HUDEP-2 (cell line): ENCODE results near the gene PURB.
"Not testable (repeated sequence)": the region's sequence is repeated elsewhere in the genome, so short reads cannot be mapped to it uniquely, and the experiment has no call there.

Source experiments
- DNase-seq, 76 experiments: peaks; one replicate each; lab custom pipeline; 2025; ENCODE audit not compliant: unreplicated experiment in 76 of 76; lab: John Stamatoyannopoulos, UW

The PURB gene

DNA sequence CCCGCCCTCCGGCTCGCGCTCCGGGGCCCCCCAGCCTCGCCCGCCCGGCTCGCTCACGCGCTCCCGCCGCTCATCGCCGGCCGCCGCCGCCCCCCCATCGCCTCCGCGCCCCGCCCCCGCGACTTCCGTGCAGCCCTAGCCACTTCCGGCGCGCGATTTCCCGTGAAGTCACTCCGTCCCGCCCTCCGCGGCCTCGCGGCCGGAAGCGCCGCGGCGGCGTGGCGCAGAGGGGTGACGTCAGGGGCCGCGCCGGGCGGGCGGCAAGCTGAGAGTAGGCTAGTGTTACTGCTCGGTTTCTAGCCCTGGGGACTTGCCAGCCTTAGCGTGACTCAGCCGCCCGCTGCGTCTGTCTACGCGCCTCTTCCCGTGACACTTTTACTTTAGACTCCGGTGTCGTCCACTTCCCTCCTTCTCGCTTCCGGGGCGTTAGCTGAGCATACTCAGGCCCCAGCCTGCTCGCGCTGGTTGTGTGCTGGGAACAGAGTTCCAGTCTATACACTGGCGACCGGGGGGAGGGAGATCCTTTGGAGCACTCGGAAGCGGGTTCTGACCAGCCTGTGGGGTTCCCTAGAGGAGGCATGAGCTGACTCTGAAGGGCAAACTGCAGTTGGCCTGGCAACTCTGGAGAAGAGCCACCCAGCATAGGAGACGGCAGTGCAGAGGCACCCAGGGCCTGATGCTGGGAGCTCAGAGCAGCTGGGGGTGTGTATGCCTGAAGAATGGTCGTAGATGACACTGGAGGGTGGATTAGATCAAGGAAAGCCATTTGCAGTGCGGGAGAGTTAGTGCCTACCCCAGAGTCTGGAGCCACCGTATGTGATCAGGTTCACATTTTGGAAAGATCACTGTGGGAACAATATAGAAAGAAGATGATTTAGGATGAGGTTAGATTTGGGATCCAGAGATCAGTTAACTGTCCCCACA, at the start of gene PURB:
TSS of gene PURB (minus strand) at position 137 of the 924 bp plus-strand sequence. CDS start 182 bp downstream, outside the sequence.
- peak in 75 of 76 experiments; percentile 32 to 94 (median 88) for DNase-seq

DNA sequence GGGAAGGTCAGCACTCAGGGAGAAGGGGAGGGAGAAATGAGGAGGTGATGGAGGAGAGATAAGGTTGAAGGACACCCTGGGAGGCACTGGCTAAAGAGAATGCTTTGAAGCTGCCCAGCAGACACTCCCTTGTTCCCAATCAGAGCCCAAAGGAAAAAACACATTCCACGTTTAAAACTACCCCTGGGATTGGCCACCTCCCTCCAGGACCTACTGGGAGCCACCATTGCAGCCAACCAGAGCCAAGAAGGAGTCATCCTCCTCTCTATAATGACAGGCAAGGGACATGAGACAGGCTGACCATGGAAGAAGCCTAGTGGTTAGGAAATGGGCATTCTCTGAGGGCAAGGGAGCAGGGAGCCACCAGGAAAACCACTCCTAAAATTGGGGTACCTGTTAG, 49.7 kb upstream of the PURB start:
- no peak for DNase-seq

DNA sequence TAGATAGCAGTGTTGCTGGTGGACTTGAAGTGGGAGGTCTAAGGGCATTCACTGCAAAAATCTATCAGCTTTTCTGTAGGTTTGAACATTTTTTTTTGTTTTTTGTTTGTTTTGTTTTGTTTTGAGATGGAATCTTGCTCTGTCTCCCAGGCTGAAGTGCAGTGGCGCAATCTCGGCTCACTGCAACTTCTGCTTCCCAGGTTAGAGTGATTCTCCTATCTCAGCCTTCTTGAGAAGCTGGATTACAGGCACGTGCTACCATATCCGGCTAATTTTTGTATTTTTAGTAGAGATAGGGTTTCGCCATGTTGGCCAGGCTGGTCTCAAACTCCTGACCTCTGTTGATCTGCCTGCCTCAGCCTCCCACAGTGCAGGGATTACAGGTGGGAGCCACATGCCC, 49.2 kb upstream of the PURB start:
- DNase-seq, result not testable (repeated sequence)

DNA sequence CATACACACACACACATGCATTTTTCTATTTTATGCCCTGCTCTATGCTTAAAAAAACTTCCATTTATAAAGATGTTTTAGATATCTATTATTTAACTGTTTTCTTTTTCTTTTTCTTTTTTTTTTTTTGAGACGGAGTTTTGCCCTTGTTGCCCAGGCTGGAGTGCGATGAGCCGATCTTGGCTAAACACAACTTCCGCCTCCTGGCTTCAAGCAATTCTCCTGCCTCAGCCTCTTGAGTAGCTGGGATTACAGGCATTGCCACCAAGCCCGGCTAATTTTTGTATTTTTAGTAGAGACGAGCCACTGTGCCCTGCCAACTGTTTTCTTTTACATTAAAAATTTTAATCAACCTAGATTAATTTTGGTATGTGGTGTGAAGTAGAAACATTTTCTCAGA, 45.6 kb upstream of the PURB start:
- no peak for DNase-seq

DNA sequence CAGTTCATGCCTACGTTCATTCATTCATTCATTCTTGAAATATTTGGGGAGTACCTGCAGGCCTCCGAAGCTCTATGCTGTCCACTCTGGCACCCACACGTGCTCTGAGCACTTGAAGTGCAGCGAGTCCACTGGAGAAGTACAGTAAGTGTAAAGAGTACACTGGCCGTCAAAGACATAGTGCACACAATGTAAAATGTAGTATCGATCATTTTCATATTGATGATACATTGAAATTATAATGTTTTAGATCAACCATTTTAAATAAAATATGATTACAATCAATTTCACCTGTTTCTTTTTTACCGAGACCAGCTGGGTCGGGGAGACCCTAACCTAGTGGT, 37.0 kb upstream of the PURB start:
- DNase-seq, result no peak

- peak in 75 of 76 experiments; percentile 22 to 97 (median 80) for DNase-seq
Measured at GRCh38 chr7:44921607-44922350, 36.4 kb upstream of the PURB start.

GRCh38 chr7:44920119-44920518, 34.8 kb upstream of the PURB start:
- no peak for DNase-seq

- no peak for DNase-seq
Measured at GRCh38 chr7:44918029-44918428, 32.7 kb upstream of the PURB start.

DNA sequence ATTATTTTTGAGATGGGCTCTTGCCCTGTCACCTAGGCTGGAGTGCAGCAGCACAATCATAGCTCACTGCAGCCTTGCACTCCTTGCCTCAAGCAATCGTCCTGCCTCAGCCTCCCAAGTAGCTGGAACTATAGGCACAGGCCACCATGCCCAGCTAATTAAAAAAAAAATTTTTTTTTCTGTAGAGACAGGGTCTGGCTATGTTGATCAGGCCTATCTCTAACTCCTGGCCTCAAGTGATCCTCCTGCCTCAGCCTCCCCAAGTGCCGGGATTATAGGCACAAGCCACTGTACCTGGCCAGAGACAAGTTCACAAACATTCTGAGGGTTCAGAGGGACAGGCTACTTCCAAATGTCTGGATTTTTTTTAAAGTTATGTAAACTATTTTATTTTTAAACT, 32.1 kb upstream of the PURB start:
- no peak for DNase-seq

DNA sequence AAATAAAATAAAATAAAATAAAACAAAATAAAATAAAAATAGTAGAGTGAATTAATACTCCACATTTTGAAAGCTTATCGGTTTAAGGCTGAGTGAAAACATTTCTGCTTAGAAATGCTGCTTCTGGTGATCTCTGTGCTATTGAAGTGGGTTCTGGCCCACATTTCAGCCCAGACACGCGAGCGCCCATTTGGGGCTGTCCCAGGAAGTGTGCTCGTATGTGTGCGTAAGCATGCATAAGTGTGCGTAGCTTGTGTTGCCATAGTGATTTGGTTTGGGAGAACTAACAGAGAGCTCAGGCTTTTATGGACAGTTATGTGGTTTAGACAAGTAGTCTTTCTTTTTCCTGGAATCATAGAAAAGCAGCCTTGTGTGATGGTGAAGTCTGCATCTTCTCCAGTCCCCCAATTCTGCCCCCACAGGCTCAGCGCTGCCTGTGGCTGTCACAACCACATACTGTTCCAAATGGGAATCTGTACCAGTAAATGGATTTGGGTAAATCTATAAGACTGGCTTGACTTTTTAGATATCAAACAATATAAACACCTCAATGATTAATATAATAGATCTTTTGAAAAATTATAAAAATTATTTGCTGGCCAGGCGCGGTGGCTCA, 29.8 kb upstream of the PURB start:
- DNase-seq, result no peak

DNA sequence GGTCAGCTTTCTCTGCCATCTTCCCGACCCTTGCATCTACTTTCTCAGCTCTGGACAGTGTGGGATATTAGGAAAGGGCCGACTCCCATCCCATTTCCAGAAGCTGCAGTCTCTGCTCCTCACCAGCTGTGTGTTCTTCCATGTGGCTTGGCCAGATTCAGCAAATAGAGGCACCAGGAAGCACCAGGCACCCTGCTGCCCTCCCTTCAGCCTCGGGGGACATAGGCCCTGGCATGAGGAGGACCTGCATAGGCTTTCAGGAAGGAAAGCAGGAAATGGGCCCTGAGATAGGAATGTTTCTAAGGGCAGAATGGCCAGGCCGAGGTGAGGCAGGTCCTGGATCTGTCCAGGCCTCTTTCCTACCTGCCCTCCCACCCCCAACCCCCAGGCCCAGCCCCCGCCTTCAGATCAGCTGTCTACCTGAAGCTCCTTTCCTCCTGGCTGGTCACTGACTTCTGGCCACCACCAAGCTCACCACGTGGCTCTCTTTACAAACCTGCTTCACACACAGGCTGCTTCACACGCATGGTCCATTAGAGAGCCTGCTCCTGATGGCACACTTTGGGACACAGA, 27.5 kb upstream of the PURB start:
- DNase-seq, result no peak

- DNase-seq, result no peak
Measured at GRCh38 chr7:44911911-44912310, 26.6 kb upstream of the PURB start.

DNA sequence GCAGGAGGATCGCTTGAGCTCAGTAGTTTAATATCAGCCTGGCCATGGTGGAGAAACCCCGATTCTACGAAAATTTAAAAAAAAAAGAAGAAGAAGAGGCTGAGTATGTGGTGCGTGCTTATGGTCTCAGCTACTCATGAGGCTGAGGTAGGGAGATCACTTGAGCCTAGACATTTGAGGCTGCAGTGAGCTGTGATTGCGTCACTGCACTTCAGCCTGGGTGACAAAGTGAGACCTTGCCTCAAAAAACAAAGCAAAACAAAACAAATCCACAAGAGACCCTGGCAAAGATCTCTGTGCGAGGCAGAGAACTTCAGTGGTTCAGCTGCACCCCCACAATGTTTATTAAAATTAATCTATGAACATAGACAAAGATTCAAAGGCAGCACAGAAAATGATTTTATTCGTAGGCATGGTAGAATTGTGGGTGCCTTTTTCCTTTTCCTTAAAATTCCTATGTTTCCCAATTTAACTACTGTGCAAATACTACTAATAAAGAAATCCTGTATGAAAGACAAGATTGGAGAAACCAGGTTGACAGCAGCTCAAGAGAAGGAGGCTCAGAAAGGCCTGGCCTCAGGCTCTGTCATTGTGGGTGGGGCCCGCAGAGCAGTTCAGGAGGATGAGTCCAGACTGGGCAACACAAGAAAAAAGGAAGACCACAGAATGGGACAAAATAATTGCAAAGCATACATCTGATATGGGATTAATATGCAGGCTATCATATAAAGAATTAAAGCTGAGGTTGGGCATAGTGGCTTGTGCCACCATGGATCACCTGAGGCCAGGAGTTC, 24.5 kb upstream of the PURB start:
- no peak for DNase-seq

- DNase-seq, result no peak
Measured at GRCh38 chr7:44906965-44907364, 21.6 kb upstream of the PURB start.

- no peak for DNase-seq
Measured at GRCh38 chr7:44905002-44905635, 19.8 kb upstream of the PURB start.

GRCh38 chr7:44899443-44899842, 14.1 kb upstream of the PURB start:
- no peak for DNase-seq

- no peak for DNase-seq
Measured at GRCh38 chr7:44898039-44898438, 12.7 kb upstream of the PURB start.

DNA sequence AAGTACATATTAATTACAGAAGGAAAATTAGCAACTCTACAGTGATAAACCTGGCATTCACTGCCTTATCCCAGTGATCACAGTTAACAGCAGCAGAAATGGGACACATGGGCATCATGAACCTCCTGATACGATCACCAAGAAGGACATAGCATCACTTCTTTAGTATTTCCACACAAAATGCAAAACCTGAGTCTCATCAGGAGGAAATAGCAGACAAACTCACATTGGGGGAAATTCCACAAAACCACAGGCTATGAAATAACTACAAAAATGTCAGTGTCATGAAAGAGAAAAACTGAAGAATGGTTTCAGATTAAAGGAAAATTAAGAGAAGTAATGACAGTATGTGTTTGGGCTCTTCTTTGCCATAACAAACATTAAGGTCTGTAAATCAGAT, 12.0 kb upstream of the PURB start:
- no peak for DNase-seq

DNA sequence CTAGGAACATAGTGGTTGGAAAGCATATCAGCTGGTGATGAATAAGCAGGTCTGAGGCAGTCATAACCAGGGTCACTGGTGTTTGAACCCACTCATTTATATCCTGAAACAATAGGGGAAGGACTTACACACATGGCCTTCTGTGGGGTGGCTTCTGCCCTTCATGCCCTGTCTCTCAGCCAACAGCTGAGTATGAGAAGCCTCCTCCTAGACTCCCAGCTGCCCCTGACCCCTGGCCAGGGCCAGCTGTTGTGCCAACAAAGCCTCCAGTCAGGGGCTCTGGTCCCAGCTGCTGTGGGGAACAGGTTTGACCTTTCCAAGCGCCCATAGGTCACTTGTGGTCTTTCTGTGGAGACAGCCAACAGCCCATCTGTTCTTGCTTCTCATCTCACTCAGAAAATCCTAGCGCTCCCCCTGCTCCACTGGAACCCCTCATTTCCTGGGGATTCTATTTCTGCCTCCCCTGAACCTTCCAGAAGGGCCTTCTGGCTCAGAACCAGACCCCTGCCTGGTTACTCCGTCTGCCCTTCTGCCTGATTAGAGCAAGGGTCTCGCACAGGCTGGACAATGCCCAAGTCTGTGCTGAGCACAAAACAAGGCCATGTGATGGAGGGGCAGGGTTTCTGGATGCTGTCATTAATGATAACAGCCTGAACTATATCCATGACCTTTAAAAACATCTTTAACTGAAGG, 9.7 kb upstream of the PURB start:
- DNase-seq, result no peak
